HG03457 (cell line): ENCODE results near the gene KIF21A.

Experiments
- ATAC-seq: cut with Tn5 transposase; IDR thresholded peaks from one replicate; pipeline ENCODE4 v1.9.1; 2021; ENCODE audit warnings: moderate number of reproducible peaks; ENCODE audit not compliant: unreplicated experiment

The KIF21A gene

GRCh38 chr12:39440101-39440500 is 2.8 kb downstream of the KIF21A start:
- ATAC-seq, result no peak

DNA sequence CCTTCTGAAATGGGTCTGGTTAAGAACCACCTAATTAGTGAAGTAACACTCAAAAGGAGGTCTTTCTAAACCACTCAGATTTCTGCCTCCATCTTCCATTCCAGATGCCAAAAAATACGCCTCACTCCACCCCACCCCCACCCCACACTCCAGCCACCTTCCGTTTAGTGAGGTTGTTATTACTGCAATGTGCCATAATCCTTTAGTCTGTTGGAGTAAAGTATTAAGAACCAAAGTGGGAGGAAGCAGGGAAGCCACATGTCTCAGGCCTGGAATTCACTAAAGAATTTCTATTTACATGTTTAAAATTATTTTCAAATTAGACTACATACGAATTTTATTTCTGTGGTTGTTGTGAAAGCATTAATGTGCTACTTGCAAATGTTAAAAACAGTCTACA is 7.4 kb downstream of the KIF21A start:
- ATAC-seq, result no peak

DNA sequence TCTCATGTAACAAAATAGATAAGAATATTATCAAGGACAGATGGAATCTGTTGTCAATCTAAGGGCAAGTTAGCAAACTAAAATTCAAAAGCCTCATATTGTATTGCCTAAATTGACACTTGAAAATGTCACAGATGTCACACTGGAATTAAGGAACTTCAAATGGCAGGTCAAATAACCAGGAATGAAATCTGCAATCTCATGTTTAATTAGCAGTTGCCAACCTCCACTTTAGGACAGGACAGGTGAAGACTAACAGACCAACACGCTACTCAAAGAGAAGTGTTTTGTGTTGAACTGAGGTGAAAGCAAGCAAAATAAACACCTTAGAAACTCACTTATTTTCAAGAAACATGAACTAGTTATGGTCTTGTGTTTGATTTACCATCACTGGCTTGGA is 11.1 kb downstream of the KIF21A start:
- no peak for ATAC-seq

GRCh38 chr12:39431002-39431796 is 11.7 kb downstream of the KIF21A start:
- no peak for ATAC-seq

- no peak for ATAC-seq
Measured at GRCh38 chr12:39429809-39430208, 13.1 kb downstream of the KIF21A start.

- no peak for ATAC-seq
Measured at GRCh38 chr12:39427360-39427808, 15.5 kb downstream of the KIF21A start.

- no peak for ATAC-seq
Measured at GRCh38 chr12:39426636-39427240, 16.2 kb downstream of the KIF21A start.

DNA sequence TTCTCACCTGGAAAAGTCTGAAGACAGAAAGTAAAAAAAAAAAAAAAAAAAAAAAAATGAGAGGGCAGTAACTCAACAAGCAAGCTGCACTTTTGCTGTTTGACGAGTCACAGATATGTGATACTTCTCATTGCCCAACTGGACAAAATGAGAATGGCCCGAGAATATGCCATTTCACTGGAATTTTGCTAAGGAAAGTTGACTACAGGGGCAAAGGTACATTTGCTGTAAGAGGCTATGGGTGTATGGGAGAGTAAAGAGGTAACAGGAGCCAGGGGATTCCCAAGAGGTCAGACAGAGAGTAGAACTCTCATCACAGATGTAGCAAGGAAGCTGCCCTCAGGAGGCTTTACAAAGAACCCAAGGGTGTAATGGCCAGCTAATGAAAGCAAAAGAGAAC is 22.9 kb downstream of the KIF21A start:
- ATAC-seq, result no peak

DNA sequence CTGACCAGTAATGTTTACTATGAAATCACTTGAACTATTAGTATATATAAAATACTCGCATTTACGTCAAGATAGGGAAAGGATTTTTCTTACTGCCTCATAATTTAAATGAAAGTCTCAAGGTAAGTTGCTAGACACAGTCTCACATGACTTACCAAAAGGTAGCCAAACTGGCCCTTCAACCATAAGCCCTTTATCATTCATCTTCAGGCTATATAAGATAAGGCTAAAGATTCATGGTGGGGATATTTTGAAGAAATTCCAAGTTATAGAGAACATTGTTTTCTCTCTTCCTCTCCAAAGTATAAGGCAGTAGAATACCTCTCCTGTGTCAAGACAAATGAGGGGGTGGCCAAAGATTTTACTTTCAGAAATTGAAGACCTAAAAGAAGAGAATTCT is 23.4 kb downstream of the KIF21A start:
- ATAC-seq, result no peak

DNA sequence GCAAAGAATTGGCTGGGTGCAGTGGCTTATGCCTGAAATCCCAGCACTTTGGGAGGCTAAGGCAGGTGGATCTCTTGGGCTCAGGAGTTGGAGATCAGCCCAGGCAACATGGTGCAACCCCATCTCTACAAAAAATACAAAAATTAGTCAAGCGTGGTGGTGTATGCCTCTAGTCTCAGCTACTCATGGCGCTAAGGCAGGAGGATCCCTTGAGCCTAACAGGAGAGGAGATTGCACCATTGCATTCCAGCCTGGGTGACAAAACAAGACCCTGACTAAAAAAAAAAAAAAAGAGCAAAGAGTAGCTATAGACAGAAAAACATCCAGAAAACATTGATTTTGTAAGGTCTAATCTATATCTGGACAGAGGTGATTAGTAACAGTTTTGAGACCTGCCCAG is 25.0 kb downstream of the KIF21A start:
- ATAC-seq, result no peak

GRCh38 chr12:39413836-39414771 is 28.8 kb downstream of the KIF21A start:
- ATAC-seq, result no peak

DNA sequence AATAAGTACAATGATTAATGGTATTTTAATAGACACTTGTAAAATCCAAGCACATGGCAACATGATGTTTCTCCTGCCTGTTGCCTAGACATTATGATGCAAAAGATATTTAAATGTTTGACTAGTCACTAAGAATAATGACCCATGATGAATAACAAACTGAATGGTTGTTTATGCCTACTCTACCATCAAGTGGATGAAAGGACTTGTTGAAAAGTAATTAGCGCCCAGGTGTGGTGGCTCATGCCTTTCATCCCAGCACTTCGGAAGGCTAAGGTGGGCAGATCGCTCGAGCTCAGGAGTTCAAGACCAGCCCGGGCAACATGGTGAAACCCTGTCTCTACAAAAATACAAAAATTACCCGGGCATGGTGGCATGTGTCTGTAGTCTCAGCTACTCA is 30.7 kb downstream of the KIF21A start:
- no peak for ATAC-seq

- no peak for ATAC-seq
Measured at GRCh38 chr12:39406262-39406661, 36.7 kb downstream of the KIF21A start.

DNA sequence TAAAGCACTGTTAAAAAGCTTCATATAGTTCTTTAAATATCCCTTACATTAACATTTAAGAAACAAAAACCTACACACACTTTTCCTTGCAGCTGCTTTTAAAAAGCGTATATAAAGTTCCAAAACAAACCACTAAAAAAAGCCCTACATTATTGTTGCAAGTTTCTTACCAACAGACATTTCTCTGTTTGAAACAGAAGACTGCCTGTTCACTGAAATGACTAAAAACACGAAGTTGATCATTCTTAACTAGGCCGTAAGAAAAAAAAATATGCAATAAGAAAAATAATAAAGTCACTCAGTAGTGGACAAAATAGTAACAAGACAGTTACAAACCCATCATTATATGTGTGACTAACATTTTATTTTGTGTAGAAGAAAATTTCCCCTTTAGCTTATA is 37.3 kb downstream of the KIF21A start:
- no peak for ATAC-seq

GRCh38 chr12:39404000-39404399 is 38.9 kb downstream of the KIF21A start:
- ATAC-seq, result no peak

- ATAC-seq, result no peak
Measured at GRCh38 chr12:39403376-39403775, 39.5 kb downstream of the KIF21A start.

DNA sequence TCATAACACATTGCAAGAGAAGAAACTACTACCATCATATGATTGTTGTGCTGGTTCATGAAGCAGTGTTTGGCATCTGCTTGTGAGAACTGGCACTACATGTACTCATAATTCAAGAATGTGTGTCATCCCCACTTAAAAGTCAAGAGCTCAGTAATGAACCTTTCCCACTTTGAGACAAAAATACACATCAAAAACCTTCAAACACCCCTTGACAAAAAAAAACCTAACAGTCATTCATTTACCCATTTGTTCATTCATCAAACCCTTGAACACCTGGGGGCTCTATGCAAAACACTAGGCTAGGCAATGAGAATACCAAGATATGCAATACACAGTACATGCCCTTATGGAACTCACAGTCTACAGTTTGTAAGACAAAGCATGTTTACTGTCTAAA is 40.0 kb downstream of the KIF21A start:
- no peak for ATAC-seq

DNA sequence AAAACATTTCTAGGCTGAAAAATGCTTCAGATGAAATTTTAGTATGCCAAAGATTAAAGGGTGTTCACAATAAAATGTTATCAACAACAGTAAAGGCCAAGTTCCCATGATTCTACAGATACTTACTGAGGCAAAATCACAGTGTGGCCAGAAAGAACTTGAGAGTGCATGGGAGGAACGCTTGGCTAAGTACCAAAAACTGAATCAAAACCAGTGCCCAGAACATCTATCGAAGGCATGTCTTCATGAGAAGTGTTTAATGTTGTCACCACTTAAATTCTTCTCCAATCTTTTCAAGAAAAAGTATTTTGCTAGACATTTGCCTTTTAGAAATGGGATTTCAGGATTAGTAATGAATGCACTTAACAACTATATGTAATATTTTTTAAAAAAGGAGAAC is 41.5 kb downstream of the KIF21A start:
- ATAC-seq, result no peak

DNA sequence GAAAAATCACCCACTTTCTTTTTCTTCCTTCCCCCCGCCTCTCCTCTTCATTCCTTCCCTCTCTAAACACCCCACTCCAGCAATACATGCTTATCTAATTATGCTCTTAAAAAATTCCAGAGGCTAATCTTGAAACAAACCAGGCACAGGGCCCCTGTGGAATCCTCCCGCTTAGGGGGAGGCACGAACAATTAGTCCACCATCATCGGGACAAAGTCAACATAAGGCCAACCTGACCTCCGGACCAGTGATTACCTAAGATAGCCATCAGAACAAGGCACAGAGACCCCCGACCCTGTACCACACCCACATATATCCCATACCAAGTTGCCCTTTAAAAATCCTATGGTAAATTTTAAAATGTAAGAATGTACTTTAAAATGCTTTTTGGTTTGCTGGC is 47.1 kb downstream of the KIF21A start:
- ATAC-seq, result no peak

DNA sequence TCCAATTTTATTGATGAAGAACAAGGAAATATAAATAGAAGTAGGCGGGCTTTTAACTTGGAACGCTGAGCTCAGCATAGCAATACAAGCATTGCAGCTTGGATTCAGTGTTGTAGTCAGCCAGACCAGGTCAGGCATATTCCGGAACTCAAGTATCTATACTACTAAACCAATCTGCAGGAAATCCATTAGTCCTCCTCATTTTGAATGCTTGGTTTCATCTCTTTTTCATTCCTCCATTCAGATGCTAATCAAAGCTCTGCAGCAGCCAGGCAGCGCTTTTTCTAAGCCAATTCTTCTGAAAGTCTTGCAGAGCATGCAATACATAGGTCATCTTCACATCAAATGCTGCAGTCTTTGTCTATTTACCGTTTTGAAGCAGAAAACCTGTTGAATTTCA is 49.0 kb downstream of the KIF21A start:
- no peak for ATAC-seq

DNA sequence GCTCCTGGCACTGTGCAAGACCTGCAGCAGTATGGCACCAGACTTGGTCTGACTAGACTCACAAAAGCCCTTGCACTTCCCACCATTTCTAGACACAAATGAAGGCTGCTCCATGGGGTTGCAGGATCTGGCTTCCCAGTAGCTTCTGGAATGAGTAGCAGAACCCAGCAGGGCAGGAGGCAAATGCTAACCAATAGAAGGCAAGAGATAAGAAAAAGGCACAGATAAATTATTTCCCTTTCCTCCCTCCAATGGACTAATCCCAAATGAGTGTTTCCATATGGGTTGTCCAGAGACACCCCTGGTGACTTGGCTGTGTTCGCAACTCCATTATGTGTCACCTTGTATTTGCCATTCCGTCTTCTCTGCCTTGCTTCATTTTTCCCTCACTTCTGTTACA is 49.7 kb downstream of the KIF21A start:
- ATAC-seq, result no peak
